Stimulated activated CD8-positive, alpha-beta memory T cell treated with anti-CD3 and anti-CD28 coated beads, Interleukin-15, amount 100 ng/mL, for 1 hour (primary cell): ENCODE measurements around the gene EID2B.

Source experiments
- DNase-seq: peaks from one replicate; pipeline ENCODE4 v3.0.0-alpha.2; 2020; ENCODE audit warnings: low read depth

The EID2B gene

GRCh38 chr19:39498798-39499642 lies 33.6 kb downstream of the EID2B start, which contains the start of gene DLL3:
Gene DLL3, plus strand, starts transcription at chr19:39498947. Its CDS starts 28 bp downstream, at chr19:39498975.
- DNase-seq, result no peak

- no peak for DNase-seq
Observed at GRCh38 chr19:39497996-39498797, 34.5 kb downstream of the EID2B start.

DNA sequence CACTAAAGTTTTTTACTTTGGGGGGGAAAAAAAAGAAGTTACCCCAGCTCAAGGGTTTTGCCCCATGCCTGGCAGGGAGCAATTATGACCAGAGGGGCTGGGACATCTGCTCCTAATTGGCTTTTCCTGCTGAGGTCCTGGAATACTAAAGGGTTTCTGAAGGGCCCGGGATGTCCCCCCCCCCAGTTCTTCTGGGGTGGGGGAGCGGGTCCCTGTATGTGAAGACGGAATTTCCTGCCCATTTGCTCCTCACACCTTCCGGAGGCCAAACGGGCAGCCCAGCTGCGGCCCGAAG lies 35.0 kb downstream of the EID2B start:
- no peak for DNase-seq

GRCh38 chr19:39496063-39496462 lies 36.6 kb downstream of the EID2B start:
- DNase-seq, result no peak

- DNase-seq, result no peak
Observed at GRCh38 chr19:39494661-39495060, 38.0 kb downstream of the EID2B start.

DNA sequence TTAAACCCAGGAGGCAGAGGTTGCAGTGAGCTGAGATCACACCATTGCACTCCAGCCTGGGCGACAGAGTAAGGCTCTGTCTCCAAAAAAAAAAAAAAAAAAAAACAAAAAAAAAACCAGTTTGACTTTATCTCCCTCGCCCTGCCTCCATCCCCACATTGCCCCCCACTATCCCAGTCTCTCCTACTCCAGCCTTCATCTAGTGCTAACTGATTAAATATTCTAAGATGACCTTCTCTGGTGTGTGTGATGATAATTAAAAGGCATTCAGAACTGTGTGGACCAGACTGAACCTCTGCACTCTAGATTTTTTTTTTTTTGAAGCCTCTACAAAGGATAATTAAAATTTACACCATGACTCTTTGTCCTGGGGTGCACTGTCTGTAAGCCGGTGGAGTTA lies 39.9 kb downstream of the EID2B start:
- no peak for DNase-seq

- no peak for DNase-seq
Observed at GRCh38 chr19:39492225-39492624, 40.4 kb downstream of the EID2B start.

DNA sequence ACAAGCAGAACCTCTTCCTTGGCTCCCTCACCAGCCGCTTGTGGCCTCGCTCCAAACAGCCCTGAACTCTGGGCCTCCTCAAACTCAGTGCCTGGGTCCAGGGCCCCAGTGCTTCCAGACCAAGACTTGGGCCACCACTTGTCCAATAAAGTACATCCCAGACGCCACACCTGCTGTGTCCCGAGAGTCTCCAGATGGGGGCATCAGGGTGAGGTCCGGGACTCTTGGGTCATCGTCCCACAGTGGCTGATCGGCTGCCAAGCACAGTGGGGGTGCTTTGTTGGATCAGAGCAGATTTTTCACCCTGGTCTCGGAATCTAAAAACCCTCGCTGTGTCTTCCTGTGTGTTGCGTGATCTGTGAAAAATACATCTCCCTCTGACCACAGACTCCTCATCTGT lies 42.9 kb downstream of the EID2B start:
- DNase-seq, result no peak

GRCh38 chr19:39483141-39483540 lies 49.5 kb downstream of the EID2B start:
- DNase-seq, result no peak

DNA sequence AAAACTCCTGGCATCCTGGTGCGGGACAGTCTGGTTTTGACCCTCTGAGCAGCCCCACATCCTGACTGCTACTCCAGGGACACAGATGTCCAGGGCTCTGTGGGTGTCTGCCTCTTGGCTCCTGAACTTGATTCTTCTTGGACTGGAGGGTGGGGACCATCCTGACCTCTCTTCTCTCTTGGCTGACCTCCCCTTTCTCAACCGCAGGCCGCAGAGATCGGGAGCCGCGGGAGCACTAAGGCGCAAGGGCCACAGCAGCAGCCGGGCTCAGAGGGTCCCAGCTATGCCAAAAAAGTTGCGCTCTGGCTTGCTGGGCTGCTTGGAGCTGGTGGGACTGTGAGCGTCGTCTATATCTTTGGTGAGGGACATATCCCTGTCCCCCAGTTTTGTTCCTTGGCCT lies 51.0 kb downstream of the EID2B start:
- DNase-seq, result no peak

GRCh38 chr19:39481229-39481545 lies 51.5 kb downstream of the EID2B start:
- DNase-seq, result no peak
